Loucy (cell line): ENCODE results near the gene AJAP1.

Source experiments
- H2AFZ ChIP-seq: fragments of 200-600 bp; sonication (generic); 2 replicates; pipeline ENCODE4 v1.6.0; 2016; ENCODE audit warnings: antibody characterized with exemption, mild to moderate bottlenecking, low read length, moderate library complexity
- H3F3A ChIP-seq: fragments of 200-600 bp; 2 replicates; pipeline ENCODE4 v1.6.0; 2016; ENCODE audit warnings: antibody characterized with exemption, low read depth, mild to moderate bottlenecking
- H3K27me3 ChIP-seq: fragments of 200-600 bp; sonication (generic); 2 replicates; pipeline ENCODE4 v1.6.1; 2014; ENCODE audit warnings: low read length, mild to moderate bottlenecking; ENCODE audit not compliant: insufficient read depth, poor library complexity, severe bottlenecking
- H3K36me3 ChIP-seq: fragments of 200-600 bp; sonication (generic); 2 replicates; pipeline ENCODE4 v1.6.1; 2016; ENCODE audit warnings: low read length; ENCODE audit not compliant: insufficient read depth
- H3K4me1 ChIP-seq: fragments of 200-600 bp; sonication (generic); 2 replicates; pipeline ENCODE4 v1.5.1; 2014; ENCODE audit warnings: low read length, mild to moderate bottlenecking; ENCODE audit not compliant: insufficient read depth, poor library complexity, severe bottlenecking
- H3K4me2 ChIP-seq: fragments of 200-600 bp; sonication (generic); 2 replicates; pipeline ENCODE4 v1.6.0; 2014; ENCODE audit warnings: antibody characterized with exemption, low read length, low read depth, mild to moderate bottlenecking; ENCODE audit not compliant: poor library complexity, severe bottlenecking
- H3K4me3 ChIP-seq: fragments of 200-600 bp; sonication (generic); 2 replicates; pipeline ENCODE4 v1.5.1; 2014; ENCODE audit warnings: low read length, mild to moderate bottlenecking, mixed read lengths; ENCODE audit not compliant: poor library complexity, severe bottlenecking
- H3K79me2 ChIP-seq: fragments of 200-600 bp; sonication (generic); 2 replicates; pipeline ENCODE4 v1.6.1; 2014; ENCODE audit warnings: low read length; ENCODE audit not compliant: insufficient read depth
- H3K9ac ChIP-seq: fragments of 200-600 bp; sonication (generic); 2 replicates; pipeline ENCODE4 v1.6.0; 2014; ENCODE audit warnings: mild to moderate bottlenecking, low read depth, low read length, moderate library complexity; ENCODE audit not compliant: poor library complexity, severe bottlenecking
- H3K9me2 ChIP-seq: fragments of 200-600 bp; sonication (generic); replicated peaks from 2 replicates; pipeline ENCODE4 v1.6.1; 2016; ENCODE audit warnings: low read depth, low read length, mixed read lengths
- H3K9me3 ChIP-seq: fragments of 200-600 bp; sonication (generic); 2 replicates; pipeline ENCODE4 v1.6.1; 2014; ENCODE audit warnings: mild to moderate bottlenecking, antibody characterized with exemption, low read length, low read depth; ENCODE audit not compliant: insufficient read depth
- H4K20me1 ChIP-seq: fragments of 200-600 bp; sonication (generic); 2 replicates; pipeline ENCODE4 v1.6.0; 2014; ENCODE audit warnings: antibody characterized with exemption, low read length, mild to moderate bottlenecking; ENCODE audit not compliant: insufficient read depth, poor library complexity, severe bottlenecking
- CTCF ChIP-seq: fragments of 200-600 bp; sonication (generic); conservative IDR thresholded peaks from 2 replicates; pipeline ENCODE4 v1.5.1; 2014; ENCODE audit warnings: mild to moderate bottlenecking, antibody characterized with exemption, low read length
- EZH2phosphoT487 ChIP-seq: fragments of 200-600 bp; IDR thresholded peaks from 2 replicates; pipeline ENCODE4 v1.6.1; 2018; ENCODE audit warnings: antibody characterized with exemption, mild to moderate bottlenecking, moderate library complexity, borderline replicate concordance

Gene AJAP1

GRCh38 chr1:4637616-4638344 lies 16.6 kb upstream of the AJAP1 start:
- TF ChIP-seq CTCF (no peak), EZH2phosphoT487 (no peak)
- no peaks in the 10 kb centered on the region for H3K27me3 ChIP-seq

GRCh38 chr1:4638345-4638729 lies 16.1 kb upstream of the AJAP1 start:
- Histone ChIP-seq H4K20me1 (no peaks in the 10 kb centered on the region), H3K4me1 (no peaks in the 10 kb centered on the region), H2AFZ (no peak overlapping the region), H3K36me3 (no peaks in the 10 kb centered on the region), H3K4me2 (no peak overlapping the region), H3K9ac (no peak overlapping the region), H3K9me3 (peaks cover 4% of the 10 kb centered on the region; the same call in 1 of the 2 replicates), H3K27me3 (no peaks in the 10 kb centered on the region), H3K4me3 (no peak overlapping the region), H3K9me2 (no peaks in the 10 kb centered on the region), H3F3A (no peaks in the 10 kb centered on the region), H3K79me2 (no peaks in the 10 kb centered on the region)
- TF ChIP-seq CTCF (no peak), EZH2phosphoT487 (no peak)

More at GRCh38 chr1:4637616-4638344, 16.6 kb upstream of the AJAP1 start:
- Histone ChIP-seq H3K4me2 (no peak overlapping the region), H3K36me3 (no peaks in the 10 kb centered on the region), H3K9me2 (no peaks in the 10 kb centered on the region), H3F3A (no peaks in the 10 kb centered on the region), H3K4me1 (no peaks in the 10 kb centered on the region), H2AFZ (no peak overlapping the region), H3K9ac (no peak overlapping the region), H3K4me3 (no peak overlapping the region), H3K9me3 (peaks cover 4% of the 10 kb centered on the region; the same call in 1 of the 2 replicates), H4K20me1 (no peaks in the 10 kb centered on the region), H3K79me2 (no peaks in the 10 kb centered on the region)

GRCh38 chr1:4640931-4641330 lies 13.5 kb upstream of the AJAP1 start:
- Histone ChIP-seq H3K36me3 (no peaks in the 10 kb centered on the region), H4K20me1 (no peaks in the 10 kb centered on the region), H3K4me2 (no peak overlapping the region), H3K27me3 (no peaks in the 10 kb centered on the region), H3K4me3 (no peak overlapping the region), H2AFZ (no peak overlapping the region), H3K9me3 (peaks cover 6% of the 10 kb centered on the region; the same call in 1 of the 2 replicates), H3K9me2 (no peaks in the 10 kb centered on the region), H3F3A (no peaks in the 10 kb centered on the region), H3K79me2 (no peaks in the 10 kb centered on the region), H3K9ac (no peak overlapping the region), H3K4me1 (no peaks in the 10 kb centered on the region)
- TF ChIP-seq CTCF (no peak), EZH2phosphoT487 (no peak)
